ENCODE measurements around the gene HPN. TPM values are rescaled to one million over a fixed set of nuclear protein-coding genes. Genes with fewer than 3 reads are reported as not detected.

HPN gene
- total RNA-seq, 1 donor from 2014 or later = 2.3 TPM

- no peak for DNase-seq (ENCODE audit: low read depth)
- Histone ChIP-seq H3K4me3 (ENCODE audit: low read depth, low read length) (no peak overlapping the region), H3K36me3 (ENCODE audit: control insufficient read depth, insufficient read depth, low read length) (no peaks in the 10 kb centered on the region), H3K27me3 (ENCODE audit: control insufficient read depth, insufficient read depth, low read length) (peaks cover 10% of the 10 kb centered on the region)
- TF ChIP-seq, protein P1, sequence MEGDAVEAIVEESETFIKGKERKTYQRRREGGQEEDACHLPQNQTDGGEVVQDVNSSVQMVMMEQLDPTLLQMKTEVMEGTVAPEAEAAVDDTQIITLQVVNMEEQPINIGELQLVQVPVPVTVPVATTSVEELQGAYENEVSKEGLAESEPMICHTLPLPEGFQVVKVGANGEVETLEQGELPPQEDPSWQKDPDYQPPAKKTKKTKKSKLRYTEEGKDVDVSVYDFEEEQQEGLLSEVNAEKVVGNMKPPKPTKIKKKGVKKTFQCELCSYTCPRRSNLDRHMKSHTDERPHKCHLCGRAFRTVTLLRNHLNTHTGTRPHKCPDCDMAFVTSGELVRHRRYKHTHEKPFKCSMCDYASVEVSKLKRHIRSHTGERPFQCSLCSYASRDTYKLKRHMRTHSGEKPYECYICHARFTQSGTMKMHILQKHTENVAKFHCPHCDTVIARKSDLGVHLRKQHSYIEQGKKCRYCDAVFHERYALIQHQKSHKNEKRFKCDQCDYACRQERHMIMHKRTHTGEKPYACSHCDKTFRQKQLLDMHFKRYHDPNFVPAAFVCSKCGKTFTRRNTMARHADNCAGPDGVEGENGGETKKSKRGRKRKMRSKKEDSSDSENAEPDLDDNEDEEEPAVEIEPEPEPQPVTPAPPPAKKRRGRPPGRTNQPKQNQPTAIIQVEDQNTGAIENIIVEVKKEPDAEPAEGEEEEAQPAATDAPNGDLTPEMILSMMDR (IDR thresholded peaks at IDR 0.05; ENCODE audit: insufficient read depth, low read length, poor library complexity, severe bottlenecking) = peak; percentile 61
These were observed 49.1 kb downstream of the HPN start for GRCh38 chr19:35090506-35091214.

DNA sequence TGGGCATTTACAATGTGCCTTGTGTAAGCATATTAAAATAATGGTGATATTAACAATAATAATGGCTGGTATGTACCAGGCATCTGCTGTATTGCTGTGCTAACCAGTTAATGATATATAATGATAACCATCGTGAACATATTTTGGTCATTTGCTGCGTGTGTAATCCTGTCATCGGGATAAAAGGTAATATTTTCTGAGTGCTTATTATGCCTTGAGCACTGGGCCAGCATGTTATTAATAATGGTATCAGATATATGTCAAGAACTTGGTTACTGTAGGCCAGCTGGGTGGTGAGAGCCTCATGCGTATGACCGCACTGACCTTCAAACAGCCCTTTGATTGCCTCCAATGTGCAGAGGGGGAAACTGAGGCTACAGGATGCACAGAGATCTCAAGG, 51.9 kb downstream of the HPN start:
- no peak for DNase-seq (ENCODE audit: low read depth)
- Histone ChIP-seq H3K36me3 (ENCODE audit: control insufficient read depth, insufficient read depth, low read length) (no peaks in the 10 kb centered on the region), H3K27me3 (ENCODE audit: control insufficient read depth, insufficient read depth, low read length) (peaks cover 10% of the 10 kb centered on the region), H3K4me3 (ENCODE audit: low read depth, low read length) (no peak overlapping the region)
- TF ChIP-seq, protein P1 (IDR thresholded peaks at IDR 0.05; ENCODE audit: insufficient read depth, low read length, poor library complexity, severe bottlenecking) = no peak

DNA sequence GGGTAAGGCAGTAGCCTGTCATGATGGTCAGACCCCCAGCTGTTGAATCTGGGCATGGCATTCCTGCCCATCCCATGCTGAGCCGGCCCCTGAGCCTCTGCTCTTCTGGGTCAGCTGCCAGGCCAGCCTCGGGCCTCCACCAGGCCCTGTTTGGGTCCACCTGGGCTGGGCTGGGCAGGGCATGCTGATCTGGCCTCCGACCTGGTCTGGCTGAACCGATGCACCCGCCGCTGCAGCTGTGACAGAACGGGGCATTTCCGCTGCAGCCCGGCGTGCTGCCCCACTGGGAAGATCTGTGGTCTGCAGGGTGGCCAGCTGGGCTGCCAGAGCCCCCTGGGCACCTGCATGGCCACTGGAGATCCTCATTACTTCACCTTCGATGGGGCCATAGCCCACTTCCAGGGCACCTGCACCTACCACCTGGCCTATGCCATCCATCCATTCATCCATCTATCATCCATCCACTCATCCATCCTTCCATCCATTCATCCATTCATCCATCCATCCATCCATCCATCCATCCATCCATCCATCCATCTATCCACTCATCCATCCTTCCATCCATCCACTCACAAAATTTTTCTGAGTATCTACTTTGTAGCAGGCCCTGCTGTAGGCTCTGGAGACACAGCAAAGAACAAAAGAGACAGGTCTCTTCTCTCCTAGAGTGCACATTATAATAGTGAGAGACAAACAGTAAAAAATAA, 52.6 kb downstream of the HPN start:
- no peak for DNase-seq (ENCODE audit: low read depth)
- H3K4me3 ChIP-seq (ENCODE audit: low read depth, low read length) = no peak overlapping the region
- H3K36me3 ChIP-seq (ENCODE audit: control insufficient read depth, insufficient read depth, low read length) = no peaks in the 10 kb centered on the region
- peaks cover 10% of the 10 kb centered on the region for H3K27me3 ChIP-seq (ENCODE audit: control insufficient read depth, insufficient read depth, low read length)
- TF ChIP-seq, protein P1 (IDR thresholded peaks at IDR 0.05; ENCODE audit: insufficient read depth, low read length, poor library complexity, severe bottlenecking) = no peak

DNA sequence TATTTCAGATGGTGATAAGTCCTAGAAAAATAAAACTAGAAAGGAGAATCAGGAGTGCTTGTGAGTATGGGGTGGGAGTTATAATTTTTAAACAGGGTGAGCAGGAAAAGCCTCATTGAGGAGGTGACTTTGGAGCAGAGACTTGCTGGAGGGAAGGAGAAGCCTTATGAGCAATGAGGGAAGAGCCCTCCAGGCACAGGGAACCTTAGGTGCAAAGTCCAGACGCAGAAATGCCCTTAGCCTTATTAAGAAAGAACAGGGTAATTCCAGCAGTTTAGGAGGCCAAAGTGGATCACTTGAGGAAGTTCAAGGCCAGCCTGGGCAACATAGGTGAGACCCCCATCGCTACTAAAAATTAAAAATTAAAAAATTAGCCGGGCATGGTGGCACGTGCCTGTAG, 53.1 kb downstream of the HPN start:
- no peak for DNase-seq (ENCODE audit: low read depth)
- TF ChIP-seq, protein P1 (IDR thresholded peaks at IDR 0.05; ENCODE audit: insufficient read depth, low read length, poor library complexity, severe bottlenecking) = no peak
- Histone ChIP-seq H3K36me3 (ENCODE audit: control insufficient read depth, insufficient read depth, low read length) (no peaks in the 10 kb centered on the region), H3K27me3 (ENCODE audit: control insufficient read depth, insufficient read depth, low read length) (peaks cover 10% of the 10 kb centered on the region), H3K4me3 (ENCODE audit: low read depth, low read length) (no peak overlapping the region)

- no peak for DNase-seq (ENCODE audit: low read depth)
- TF ChIP-seq, protein P1 (IDR thresholded peaks at IDR 0.05; ENCODE audit: insufficient read depth, low read length, poor library complexity, severe bottlenecking) = no peak
- no peak overlapping the region for H3K4me3 ChIP-seq (ENCODE audit: low read depth, low read length)
- H3K36me3 ChIP-seq (ENCODE audit: control insufficient read depth, insufficient read depth, low read length) = no peaks in the 10 kb centered on the region
- H3K27me3 ChIP-seq (ENCODE audit: control insufficient read depth, insufficient read depth, low read length) = peaks cover 4% of the 10 kb centered on the region
These were observed 54.3 kb downstream of the HPN start for GRCh38 chr19:35095667-35096368.

All from kidney epithelial cell (primary cell).